Measurements from ENCODE around the gene CAMK1D.

Gene CAMK1D

DNA sequence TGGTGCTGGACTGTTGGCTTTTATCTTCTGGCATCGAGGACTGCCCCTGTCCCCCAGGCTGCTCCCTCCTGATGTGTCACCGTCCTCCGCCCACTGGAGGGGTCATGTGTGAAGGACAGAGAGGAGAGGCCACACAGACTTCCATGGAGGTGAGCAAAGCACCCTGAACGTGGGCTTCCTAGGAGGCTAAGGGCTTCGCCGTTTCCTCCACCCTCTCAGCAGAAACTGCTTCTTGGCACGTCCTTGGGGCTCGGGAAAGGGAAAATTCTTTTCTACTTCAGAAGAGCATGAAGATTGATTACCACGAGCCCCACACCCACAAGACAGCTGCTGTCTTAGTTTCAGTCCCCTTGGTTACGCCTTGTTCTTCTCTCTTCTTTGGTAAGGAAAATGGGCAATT lies 433.9 kb downstream of the CAMK1D start:
- TF ChIP-seq, protein P1, sequence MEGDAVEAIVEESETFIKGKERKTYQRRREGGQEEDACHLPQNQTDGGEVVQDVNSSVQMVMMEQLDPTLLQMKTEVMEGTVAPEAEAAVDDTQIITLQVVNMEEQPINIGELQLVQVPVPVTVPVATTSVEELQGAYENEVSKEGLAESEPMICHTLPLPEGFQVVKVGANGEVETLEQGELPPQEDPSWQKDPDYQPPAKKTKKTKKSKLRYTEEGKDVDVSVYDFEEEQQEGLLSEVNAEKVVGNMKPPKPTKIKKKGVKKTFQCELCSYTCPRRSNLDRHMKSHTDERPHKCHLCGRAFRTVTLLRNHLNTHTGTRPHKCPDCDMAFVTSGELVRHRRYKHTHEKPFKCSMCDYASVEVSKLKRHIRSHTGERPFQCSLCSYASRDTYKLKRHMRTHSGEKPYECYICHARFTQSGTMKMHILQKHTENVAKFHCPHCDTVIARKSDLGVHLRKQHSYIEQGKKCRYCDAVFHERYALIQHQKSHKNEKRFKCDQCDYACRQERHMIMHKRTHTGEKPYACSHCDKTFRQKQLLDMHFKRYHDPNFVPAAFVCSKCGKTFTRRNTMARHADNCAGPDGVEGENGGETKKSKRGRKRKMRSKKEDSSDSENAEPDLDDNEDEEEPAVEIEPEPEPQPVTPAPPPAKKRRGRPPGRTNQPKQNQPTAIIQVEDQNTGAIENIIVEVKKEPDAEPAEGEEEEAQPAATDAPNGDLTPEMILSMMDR (IDR thresholded peaks at IDR 0.05; ENCODE audit: borderline replicate concordance, extremely low read depth, low read length, poor library complexity, severe bottlenecking), result no peak
- TF ChIP-seq EZH2 (IDR thresholded peaks at IDR 0.05; ENCODE audit: borderline replicate concordance, low read depth, low read length, severe bottlenecking), result no peak
- H4K20me1 ChIP-seq (ENCODE audit: insufficient read depth, low read length), result no peaks in the 10 kb centered on the region
- no peak for ATAC-seq (ENCODE audit: insufficient read depth, low read depth)
- H3K4me1 ChIP-seq (ENCODE audit: insufficient read depth, low read length), result no peaks in the 10 kb centered on the region
- H3K4me2 ChIP-seq (ENCODE audit: insufficient read depth, low read length), result no peak overlapping the region
- H2AFZ ChIP-seq (ENCODE audit: low read depth, low read length), result no peak overlapping the region
- H3K9ac ChIP-seq (ENCODE audit: low read depth, low read length), result no peak overlapping the region
- no peaks in the 10 kb centered on the region for H3K9me3 ChIP-seq (ENCODE audit: insufficient read depth, low read length, severe bottlenecking)
- H3K4me3 ChIP-seq (ENCODE audit: low read depth in 1 of 2, low read length in 2 of 2), result no peak overlapping the region
- no peak for DNase-seq
- no peaks in the 10 kb centered on the region for H3K36me3 ChIP-seq (ENCODE audit: insufficient read depth, low read length)
- H3K79me2 ChIP-seq (ENCODE audit: insufficient read depth, low read length), result no peaks in the 10 kb centered on the region
- H3K27ac ChIP-seq (ENCODE audit: low read length), result no peak overlapping the region
- H3K27me3 ChIP-seq (ENCODE audit: insufficient read depth, low read length, poor library complexity), result no peaks in the 10 kb centered on the region

DNA sequence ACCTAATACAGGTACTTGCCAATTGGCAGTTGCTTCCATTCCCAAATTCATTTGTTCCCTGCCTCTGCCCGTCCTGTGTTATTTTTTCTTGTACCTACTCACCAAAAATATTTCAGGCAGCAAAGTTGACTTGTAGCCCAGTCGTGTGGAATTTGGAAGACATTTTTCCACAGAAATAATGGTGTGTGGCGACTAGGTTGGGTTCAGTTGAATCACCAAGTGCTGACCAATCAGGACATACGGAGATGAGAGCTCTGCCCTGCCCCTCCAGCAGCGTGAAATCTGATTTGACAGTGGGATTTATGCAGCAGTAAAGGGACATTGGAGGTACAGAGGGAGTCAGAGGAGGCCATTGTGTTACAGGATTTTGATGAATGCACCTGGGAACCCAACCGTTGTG lies 435.3 kb downstream of the CAMK1D start:
- Histone ChIP-seq H3K36me3 (ENCODE audit: insufficient read depth, low read length) (no peaks in the 10 kb centered on the region), H3K27me3 (ENCODE audit: insufficient read depth, low read length, poor library complexity) (no peaks in the 10 kb centered on the region), H3K4me3 (ENCODE audit: low read depth in 1 of 2, low read length in 2 of 2) (no peak overlapping the region), H3K4me1 (ENCODE audit: insufficient read depth, low read length) (no peaks in the 10 kb centered on the region), H3K27ac (ENCODE audit: low read length) (no peak overlapping the region), H4K20me1 (ENCODE audit: insufficient read depth, low read length) (no peaks in the 10 kb centered on the region), H3K9ac (ENCODE audit: low read depth, low read length) (no peak overlapping the region), H3K9me3 (ENCODE audit: insufficient read depth, low read length, severe bottlenecking) (no peaks in the 10 kb centered on the region), H3K4me2 (ENCODE audit: insufficient read depth, low read length) (no peak overlapping the region), H3K79me2 (ENCODE audit: insufficient read depth, low read length) (no peaks in the 10 kb centered on the region), H2AFZ (ENCODE audit: low read depth, low read length) (no peak overlapping the region)
- no peak for DNase-seq
- no peak for ATAC-seq (ENCODE audit: insufficient read depth, low read depth)
- TF ChIP-seq, protein P1 (IDR thresholded peaks at IDR 0.05; ENCODE audit: borderline replicate concordance, extremely low read depth, low read length, poor library complexity, severe bottlenecking), result no peak
- no peak for TF ChIP-seq EZH2 (IDR thresholded peaks at IDR 0.05; ENCODE audit: borderline replicate concordance, low read depth, low read length, severe bottlenecking)

DNA sequence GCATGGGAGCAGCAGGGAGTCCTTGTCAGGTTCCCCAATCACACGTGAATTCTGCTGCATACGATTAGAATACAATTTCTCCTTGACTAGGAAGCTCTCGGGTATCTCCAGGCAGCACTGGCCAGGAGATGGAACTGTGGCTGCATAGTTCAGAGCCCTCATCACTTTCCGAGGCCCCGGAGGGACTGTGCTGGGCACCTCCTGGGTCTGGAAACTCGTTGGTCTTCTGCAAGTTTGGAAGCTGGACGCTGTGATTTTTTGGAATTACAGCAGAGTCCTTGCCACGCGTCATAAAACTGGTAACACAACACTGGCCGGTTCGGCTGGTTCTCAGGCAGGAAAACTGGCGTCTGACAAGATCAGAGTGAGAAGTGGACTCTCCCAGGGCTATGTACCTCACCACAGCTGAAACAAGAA lies 436.1 kb downstream of the CAMK1D start:
- H2AFZ ChIP-seq (ENCODE audit: low read depth, low read length), result no peak overlapping the region
- TF ChIP-seq, protein P1 (IDR thresholded peaks at IDR 0.05; ENCODE audit: borderline replicate concordance, extremely low read depth, low read length, poor library complexity, severe bottlenecking), result no peak
- TF ChIP-seq EZH2 (IDR thresholded peaks at IDR 0.05; ENCODE audit: borderline replicate concordance, low read depth, low read length, severe bottlenecking), result no peak
- no peaks in the 10 kb centered on the region for H3K9me3 ChIP-seq (ENCODE audit: insufficient read depth, low read length, severe bottlenecking)
- H3K4me1 ChIP-seq (ENCODE audit: insufficient read depth, low read length), result no peaks in the 10 kb centered on the region
- no peak overlapping the region for H3K4me2 ChIP-seq (ENCODE audit: insufficient read depth, low read length)
- no peak for DNase-seq
- H3K4me3 ChIP-seq (ENCODE audit: low read depth in 1 of 2, low read length in 2 of 2), result no peak overlapping the region
- no peak overlapping the region for H3K9ac ChIP-seq (ENCODE audit: low read depth, low read length)
- H3K27ac ChIP-seq (ENCODE audit: low read length), result no peak overlapping the region
- ATAC-seq (ENCODE audit: insufficient read depth, low read depth), result no peak
- H4K20me1 ChIP-seq (ENCODE audit: insufficient read depth, low read length), result no peaks in the 10 kb centered on the region
- H3K27me3 ChIP-seq (ENCODE audit: insufficient read depth, low read length, poor library complexity), result no peaks in the 10 kb centered on the region
- no peaks in the 10 kb centered on the region for H3K36me3 ChIP-seq (ENCODE audit: insufficient read depth, low read length)
- no peaks in the 10 kb centered on the region for H3K79me2 ChIP-seq (ENCODE audit: insufficient read depth, low read length)

DNA sequence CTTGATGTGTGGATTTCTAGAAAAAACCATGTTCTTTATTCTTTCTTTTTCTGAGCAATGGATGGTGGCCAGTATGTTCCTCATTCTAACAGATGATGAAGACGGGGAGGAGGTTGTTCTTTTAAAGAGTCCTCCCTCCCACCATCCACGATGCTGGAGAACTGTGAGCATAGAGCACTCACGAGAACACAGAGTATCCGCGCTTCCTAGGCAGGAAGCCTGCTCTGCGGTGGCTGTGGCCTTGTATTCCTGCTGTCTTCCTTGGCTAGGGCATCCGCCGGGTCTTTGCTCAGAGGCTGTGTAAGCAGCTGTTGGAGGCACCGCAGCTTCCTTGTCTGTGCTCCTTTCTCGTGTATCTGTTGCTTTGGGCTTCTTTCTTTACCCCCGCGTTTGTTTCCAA lies 437.9 kb downstream of the CAMK1D start:
- DNase-seq, result no peak
- Histone ChIP-seq H3K79me2 (ENCODE audit: insufficient read depth, low read length) (no peaks in the 10 kb centered on the region), H3K27ac (ENCODE audit: low read length) (no peak overlapping the region), H4K20me1 (ENCODE audit: insufficient read depth, low read length) (no peaks in the 10 kb centered on the region), H2AFZ (ENCODE audit: low read depth, low read length) (no peak overlapping the region), H3K36me3 (ENCODE audit: insufficient read depth, low read length) (no peaks in the 10 kb centered on the region), H3K9ac (ENCODE audit: low read depth, low read length) (no peak overlapping the region), H3K27me3 (ENCODE audit: insufficient read depth, low read length, poor library complexity) (no peaks in the 10 kb centered on the region), H3K4me2 (ENCODE audit: insufficient read depth, low read length) (no peak overlapping the region), H3K4me1 (ENCODE audit: insufficient read depth, low read length) (no peaks in the 10 kb centered on the region), H3K9me3 (ENCODE audit: insufficient read depth, low read length, severe bottlenecking) (no peaks in the 10 kb centered on the region), H3K4me3 (ENCODE audit: low read depth in 1 of 2, low read length in 2 of 2) (no peak overlapping the region)
- TF ChIP-seq, protein P1 (IDR thresholded peaks at IDR 0.05; ENCODE audit: borderline replicate concordance, extremely low read depth, low read length, poor library complexity, severe bottlenecking), result no peak
- no peak for TF ChIP-seq EZH2 (IDR thresholded peaks at IDR 0.05; ENCODE audit: borderline replicate concordance, low read depth, low read length, severe bottlenecking)
- no peak for ATAC-seq (ENCODE audit: insufficient read depth, low read depth)

Measured in DND-41 (cell line).